Transverse colon (tissue), 4 donors: ENCODE measurements around the gene TACC2. TPM values are rescaled to one million over a fixed set of nuclear protein-coding genes. Genes with fewer than 3 reads are reported as not detected.

Experiments used
- DNase-seq: peaks from one replicate; pipeline ENCODE4 v3.0.0-alpha.2; 2019
- H3K27ac ChIP-seq, 4 donors: fragments of 200-600 bp; sonication (generic); 2 replicates each; pipeline ENCODE4 v1.5.1; 2016 to 2018; ENCODE audit warnings: inconsistent platforms in 4 of 4
- H3K27me3 ChIP-seq: fragments of 200-600 bp; sonication (generic); 2 replicates; pipeline ENCODE4 v1.5.1; 2017; ENCODE audit warnings: inconsistent platforms
- H3K36me3 ChIP-seq, 4 donors: fragments of 200-600 bp; sonication (generic); 2 replicates each; pipeline ENCODE4 v1.5.1; 2017 to 2019; ENCODE audit warnings: inconsistent platforms in 4 of 4
- H3K4me1 ChIP-seq, 4 donors: fragments of 200-600 bp; sonication (generic); 2 replicates each; pipeline ENCODE4 v1.5.1; 2017 to 2020; ENCODE audit warnings: inconsistent platforms in 4 of 4
- H3K4me3 ChIP-seq, 4 donors: fragments of 200-600 bp; sonication (generic); 1 replicate in 1 of 4; 2 replicates in 3 of 4; pipeline versions ENCODE4 v1.5.1 to v1.6.1; 2017 to 2019; ENCODE audit warnings: inconsistent platforms in 4 of 4
- H3K9me3 ChIP-seq, 2 donors: fragments of 200-600 bp; sonication (generic); 2 replicates each; pipeline ENCODE4 v1.5.1; 2017 to 2019; ENCODE audit warnings: inconsistent platforms in 2 of 2
- EP300 ChIP-seq: sonication (generic); formaldehyde crosslinking; IDR thresholded peaks from one replicate; pipeline ENCODE4 v1.6.1; 2017; ENCODE audit warnings: antibody characterized with exemption, low read depth
- POLR2A ChIP-seq: fragments of 450-650 bp; IDR thresholded peaks from one replicate; pipeline ENCODE4 v1.6.1; 2016; ENCODE audit warnings: antibody characterized with exemption, mild to moderate bottlenecking, moderate library complexity
- POLR2AphosphoS5 ChIP-seq, 3 donors: sonication (generic); formaldehyde crosslinking; IDR thresholded peaks; one replicate each; pipeline ENCODE4 v1.6.1; 2016; ENCODE audit warnings: antibody characterized with exemption in 3 of 3
- WGBS, 2 donors: methylation state at CpG; one replicate each; pipeline ENCODE4 v1.1.5; 2018; ENCODE audit warnings: low coverage in 1 of 2; 5-methylcytosine and 5-hydroxymethylcytosine counted together
- in situ Hi-C, 4 donors: fragments of 200-750 bp; cut with MboI; loops; one replicate each; pipeline versions ENCODE4 v1.15.0 to v1.15.1; 2017; ENCODE audit warnings: low sequenced_read_pairs in 3 of 4, low pct_ligation_motif_present in 1 of 4, low pct_unique_long_range_greater_than_20kb in 1 of 4
- intact Hi-C: fragments of 100-400 bp; cut with DNase I; formaldehyde crosslinking; loops from one replicate; pipeline ENCODE4 v1.15.1; 2023; ENCODE audit warnings: low total_unique reads
- total RNA-seq, 4 donors: library from RNA; depleted of rRNA; stranded (reverse); fragments of >200 nt; gene quantifications; one replicate each; pipeline ENCODE4 v1.1.0, GENCODE V29; 2016
- TF ChIP-seq, protein P1 (sequence below), 5 experiments: fragments of 200-600 bp in 3 of 5; fragments of 450-650 bp in 2 of 5; sonication (generic) in 3 of 5; IDR thresholded peaks; 1 replicate in 2 of 5; 2 replicates in 3 of 5; pipeline ENCODE4 v1.5.1; 2016 to 2017; ENCODE audit warnings: antibody characterized with exemption in 5 of 5, inconsistent platforms in 3 of 5, mild to moderate bottlenecking in 2 of 5, moderate library complexity in 1 of 5

The TACC2 gene
- total RNA-seq, 4 donors from 2014 or later: 65.9 to 178 (median 101) TPM

- whole genome bisulfite sequencing, 2 donors: 27 to 41% methylated on average over 5 to 9 of the region's 9 CpGs
- DNase-seq: peak; percentile 27
- no peak for TF ChIP-seq POLR2A
- TF ChIP-seq POLR2AphosphoS5 (IDR thresholded peaks at IDR 0.05): peak in 2 of 3 donors; percentile 37 to 60
- TF ChIP-seq, protein P1, sequence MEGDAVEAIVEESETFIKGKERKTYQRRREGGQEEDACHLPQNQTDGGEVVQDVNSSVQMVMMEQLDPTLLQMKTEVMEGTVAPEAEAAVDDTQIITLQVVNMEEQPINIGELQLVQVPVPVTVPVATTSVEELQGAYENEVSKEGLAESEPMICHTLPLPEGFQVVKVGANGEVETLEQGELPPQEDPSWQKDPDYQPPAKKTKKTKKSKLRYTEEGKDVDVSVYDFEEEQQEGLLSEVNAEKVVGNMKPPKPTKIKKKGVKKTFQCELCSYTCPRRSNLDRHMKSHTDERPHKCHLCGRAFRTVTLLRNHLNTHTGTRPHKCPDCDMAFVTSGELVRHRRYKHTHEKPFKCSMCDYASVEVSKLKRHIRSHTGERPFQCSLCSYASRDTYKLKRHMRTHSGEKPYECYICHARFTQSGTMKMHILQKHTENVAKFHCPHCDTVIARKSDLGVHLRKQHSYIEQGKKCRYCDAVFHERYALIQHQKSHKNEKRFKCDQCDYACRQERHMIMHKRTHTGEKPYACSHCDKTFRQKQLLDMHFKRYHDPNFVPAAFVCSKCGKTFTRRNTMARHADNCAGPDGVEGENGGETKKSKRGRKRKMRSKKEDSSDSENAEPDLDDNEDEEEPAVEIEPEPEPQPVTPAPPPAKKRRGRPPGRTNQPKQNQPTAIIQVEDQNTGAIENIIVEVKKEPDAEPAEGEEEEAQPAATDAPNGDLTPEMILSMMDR (IDR thresholded peaks at IDR 0.05): no peak
- TF ChIP-seq EP300: no peak
- Histone ChIP-seq H3K4me1 (peaks cover 5 to 22% (median 15%) of the 10 kb centered on the region in 4 donors), H3K4me3 (no peak overlapping the region), H3K27me3 (no peaks in the 10 kb centered on the region), H3K36me3 (no peaks in the 10 kb centered on the region), H3K9me3 (no peaks in the 10 kb centered on the region), H3K27ac (peak overlapping the region; percentile 22 to 80 (median 72))
- in situ Hi-C loops: no loop called here
- intact Hi-C loops: loop anchor here (10.0 kb wide), 1 partner anchor 70 kb away; the partner anchor contains the start of gene NSMCE4A
Measured at GRCh38 chr10:122044713-122045112, 55.8 kb downstream of the TACC2 start.

DNA sequence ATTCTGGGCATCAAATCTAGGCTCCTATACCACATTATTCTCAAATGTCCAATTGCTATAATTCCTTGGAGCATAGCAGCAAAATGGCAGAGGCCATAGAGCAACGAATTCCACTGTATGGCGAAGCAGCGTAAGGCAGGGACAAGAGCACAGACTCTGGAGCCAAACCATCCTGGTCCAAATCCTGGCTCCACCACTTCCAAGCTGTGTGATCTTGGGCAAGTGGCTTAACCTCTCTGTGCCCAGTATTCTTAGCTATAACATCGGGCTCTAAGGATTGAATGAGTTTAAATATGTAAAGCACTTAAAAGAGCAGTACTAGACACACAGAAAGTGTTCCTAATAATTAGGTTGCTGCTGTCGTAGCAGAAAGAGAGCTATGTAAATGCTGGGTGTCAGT, 56.2 kb downstream of the TACC2 start:
- no peaks in the 10 kb centered on the region for H3K36me3 ChIP-seq
- intact Hi-C loops: loop anchor here (10.0 kb wide), 1 partner anchor 70 kb away; the partner anchor contains the start of gene NSMCE4A
- in situ Hi-C loops: no loop called here
- peak overlapping the region; percentile 22 to 80 (median 72) for H3K27ac ChIP-seq
- no peak for DNase-seq
- no peak overlapping the region for H3K4me3 ChIP-seq
- no peaks in the 10 kb centered on the region for H3K9me3 ChIP-seq
- TF ChIP-seq POLR2AphosphoS5 (IDR thresholded peaks at IDR 0.05) (no peak), EP300 (no peak), POLR2A (no peak)
- TF ChIP-seq, protein P1 (IDR thresholded peaks at IDR 0.05): no peak
- peaks cover 5 to 25% (median 16%) of the 10 kb centered on the region in 4 donors for H3K4me1 ChIP-seq
- WGBS, 2 donors: 77 to 82% methylated on average over 2 to 5 of the region's 5 CpGs
- no peaks in the 10 kb centered on the region for H3K27me3 ChIP-seq

GRCh38 chr10:122047560-122047959, 58.6 kb downstream of the TACC2 start:
- DNase-seq: no peak
- Histone ChIP-seq H3K36me3 (no peaks in the 10 kb centered on the region), H3K27ac (peak overlapping the region in 2 of 4 donors; percentile 15 to 80), H3K4me3 (no peak overlapping the region), H3K4me1 (peaks cover 10 to 38% (median 19%) of the 10 kb centered on the region in 4 donors), H3K9me3 (no peaks in the 10 kb centered on the region), H3K27me3 (no peaks in the 10 kb centered on the region)
- no peak for TF ChIP-seq POLR2A
- no peak for TF ChIP-seq EP300
- TF ChIP-seq, protein P1 (IDR thresholded peaks at IDR 0.05): no peak
- TF ChIP-seq POLR2AphosphoS5 (IDR thresholded peaks at IDR 0.05): no peak
- intact Hi-C loops: loop anchor here (10.0 kb wide), 1 partner anchor 73 kb away; the partner anchor contains the start of gene NSMCE4A
- in situ Hi-C loops: no loop called here
- 94% methylated on average over 3 of the region's 3 CpGs; no CpG with 5 or more reads in 1 of the 2 donors for WGBS, 2 donors

- no peaks in the 10 kb centered on the region for H3K9me3 ChIP-seq
- H3K27me3 ChIP-seq: no peaks in the 10 kb centered on the region
- no peak for TF ChIP-seq EP300
- in situ Hi-C loops: no loop called here
- no peaks in the 10 kb centered on the region for H3K36me3 ChIP-seq
- peaks cover 9 to 32% (median 11%) of the 10 kb centered on the region in 4 donors for H3K4me1 ChIP-seq
- H3K27ac ChIP-seq: peak overlapping the region in 1 of 4 donors; percentile 80
- H3K4me3 ChIP-seq: no peak overlapping the region
- intact Hi-C loops: loop anchor here (10.0 kb wide), 1 partner anchor 74 kb away; the partner anchor contains the start of gene NSMCE4A
- 90% methylated on average over 9 of the region's 9 CpGs; no CpG with 5 or more reads in 1 of the 2 donors for WGBS, 2 donors
- no peak for DNase-seq
Measured at GRCh38 chr10:122049076-122049475, 60.1 kb downstream of the TACC2 start.

GRCh38 chr10:122050311-122050710, 61.3 kb downstream of the TACC2 start:
- Histone ChIP-seq H3K27me3 (no peaks in the 10 kb centered on the region), H3K4me3 (no peak overlapping the region), H3K27ac (peak overlapping the region; percentile 61 to 72 (median 68)), H3K36me3 (no peaks in the 10 kb centered on the region), H3K4me1 (peaks cover 0 to 20% (median 5%) of the 10 kb centered on the region in 4 donors), H3K9me3 (no peaks in the 10 kb centered on the region)
- 49 to 77% methylated on average over 9 to 10 of the region's 10 CpGs for WGBS, 2 donors
- DNase-seq: peak; percentile 73
- no peak for TF ChIP-seq POLR2A
- TF ChIP-seq EP300: no peak
- TF ChIP-seq POLR2AphosphoS5 (IDR thresholded peaks at IDR 0.05): no peak
- TF ChIP-seq, protein P1 (IDR thresholded peaks at IDR 0.05): no peak
- in situ Hi-C loops: no loop called here
- intact Hi-C loops: loop anchor here (5.0 kb wide), 1 partner anchor 62 kb away; no protein-coding TSS in a partner anchor
